Colonic mucosa (tissue), 4 donors: ENCODE results near the gene B4GALNT3. TPM values are rescaled to one million over a fixed set of nuclear protein-coding genes. Genes with fewer than 3 reads are reported as not detected.

ENCODE experiments used
- DNase-seq: peaks from one replicate; pipeline ENCODE4 v3.0.0-alpha.2; 2020
- H3K27ac ChIP-seq: fragments of 200-600 bp; one replicate; pipeline ENCODE4 v1.8.0; 2021
- H3K27me3 ChIP-seq: fragments of 200-600 bp; one replicate; pipeline ENCODE4 v1.8.0; 2021
- H3K36me3 ChIP-seq: fragments of 200-600 bp; one replicate; pipeline ENCODE4 v1.8.0; 2021
- H3K4me1 ChIP-seq: fragments of 200-600 bp; one replicate; pipeline ENCODE4 v1.8.0; 2021; ENCODE audit warnings: mild to moderate bottlenecking
- H3K4me3 ChIP-seq: fragments of 200-600 bp; one replicate; pipeline ENCODE4 v1.8.0; 2021
- H3K9ac ChIP-seq, 2 donors: one replicate each; pipeline ENCODE4 v1.7.0; 2013; ENCODE audit warnings: control low read depth in 2 of 2, low read depth in 2 of 2, low read length in 2 of 2
- H3K9me3 ChIP-seq: fragments of 200-600 bp; one replicate; pipeline ENCODE4 v1.8.0; 2021
- intact Hi-C: fragments of 100-400 bp; cut with DNase I; formaldehyde crosslinking; loops from one replicate; pipeline ENCODE4 v1.14.1; 2022
- total RNA-seq, 2 donors: library from RNA; stranded (reverse); fragmentation: NEBNext Ultra II Directional in 1 of 2; extraction: Animal tissue kit (Norgen Biotek cat#: 25700) in 1 of 2; gene quantifications; one replicate each; pipeline ENCODE4 v1.2.1, GENCODE V29; 2021
- TF ChIP-seq, protein P1 (sequence below): fragments of 200-600 bp; IDR thresholded peaks from one replicate; pipeline ENCODE4 v1.8.0; 2022; ENCODE audit warnings: antibody characterized with exemption, mild to moderate bottlenecking
- donor health status: healthy.
- donor health status: DM: no; HTN: no; CAD: no.
- donor health status: DM: no; HTN: no; CAD: no.

B4GALNT3 gene
- total RNA-seq, 2 donors from 2014 or later, result 73.7 to 84.0 TPM

DNA sequence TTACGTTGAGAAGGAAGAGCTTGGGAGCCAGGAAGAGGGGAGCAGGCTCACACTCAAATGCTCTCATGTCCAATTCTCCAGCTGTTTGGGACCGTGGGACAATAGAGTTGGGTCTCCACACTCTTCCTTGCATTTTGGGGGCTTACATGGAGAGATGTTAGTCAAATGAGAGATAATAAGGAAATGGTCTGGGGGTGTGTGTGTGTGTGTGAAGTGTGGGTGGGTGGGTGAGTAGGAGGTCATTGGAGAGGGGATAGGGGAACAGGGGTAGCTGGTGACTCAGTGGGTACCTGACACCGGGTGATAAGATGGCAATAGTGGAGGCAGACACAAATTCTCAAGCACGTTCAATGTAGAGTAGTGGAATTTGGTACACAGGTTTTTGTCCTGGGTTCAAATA lies 68.0 kb downstream of the B4GALNT3 start:
- TF ChIP-seq, protein P1, sequence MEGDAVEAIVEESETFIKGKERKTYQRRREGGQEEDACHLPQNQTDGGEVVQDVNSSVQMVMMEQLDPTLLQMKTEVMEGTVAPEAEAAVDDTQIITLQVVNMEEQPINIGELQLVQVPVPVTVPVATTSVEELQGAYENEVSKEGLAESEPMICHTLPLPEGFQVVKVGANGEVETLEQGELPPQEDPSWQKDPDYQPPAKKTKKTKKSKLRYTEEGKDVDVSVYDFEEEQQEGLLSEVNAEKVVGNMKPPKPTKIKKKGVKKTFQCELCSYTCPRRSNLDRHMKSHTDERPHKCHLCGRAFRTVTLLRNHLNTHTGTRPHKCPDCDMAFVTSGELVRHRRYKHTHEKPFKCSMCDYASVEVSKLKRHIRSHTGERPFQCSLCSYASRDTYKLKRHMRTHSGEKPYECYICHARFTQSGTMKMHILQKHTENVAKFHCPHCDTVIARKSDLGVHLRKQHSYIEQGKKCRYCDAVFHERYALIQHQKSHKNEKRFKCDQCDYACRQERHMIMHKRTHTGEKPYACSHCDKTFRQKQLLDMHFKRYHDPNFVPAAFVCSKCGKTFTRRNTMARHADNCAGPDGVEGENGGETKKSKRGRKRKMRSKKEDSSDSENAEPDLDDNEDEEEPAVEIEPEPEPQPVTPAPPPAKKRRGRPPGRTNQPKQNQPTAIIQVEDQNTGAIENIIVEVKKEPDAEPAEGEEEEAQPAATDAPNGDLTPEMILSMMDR, result no peak
- no peak for DNase-seq
- no peaks in the 10 kb centered on the region for H3K9me3 ChIP-seq
- intact Hi-C loops, result no loop called here
- H3K36me3 ChIP-seq, result no peaks in the 10 kb centered on the region
- no peak overlapping the region for H3K9ac ChIP-seq
- H3K4me1 ChIP-seq, result no peaks in the 10 kb centered on the region
- H3K4me3 ChIP-seq, result no peak overlapping the region
- H3K27me3 ChIP-seq, result no peaks in the 10 kb centered on the region
- no peak overlapping the region for H3K27ac ChIP-seq

DNA sequence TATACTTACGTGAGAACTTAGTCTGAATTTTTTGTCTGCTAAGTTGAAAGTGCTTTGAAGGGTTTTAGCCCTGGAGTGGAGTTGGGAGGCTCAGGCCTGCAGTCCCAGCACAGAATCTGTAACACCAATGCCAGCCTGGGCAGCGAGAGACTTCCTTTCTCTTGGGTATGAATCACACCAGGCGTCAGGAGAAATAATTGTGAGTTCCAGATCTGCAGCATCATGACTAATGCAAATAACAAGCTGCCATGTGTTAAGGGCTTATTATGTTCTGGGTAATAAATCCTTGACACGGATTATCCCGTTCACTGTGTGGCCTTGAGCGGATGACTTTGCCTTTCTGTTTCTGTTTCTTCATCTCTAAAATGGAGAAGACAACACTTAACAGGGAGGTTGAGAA lies 70.6 kb downstream of the B4GALNT3 start:
- H3K27ac ChIP-seq, result peak overlapping the region; percentile 39

DNA sequence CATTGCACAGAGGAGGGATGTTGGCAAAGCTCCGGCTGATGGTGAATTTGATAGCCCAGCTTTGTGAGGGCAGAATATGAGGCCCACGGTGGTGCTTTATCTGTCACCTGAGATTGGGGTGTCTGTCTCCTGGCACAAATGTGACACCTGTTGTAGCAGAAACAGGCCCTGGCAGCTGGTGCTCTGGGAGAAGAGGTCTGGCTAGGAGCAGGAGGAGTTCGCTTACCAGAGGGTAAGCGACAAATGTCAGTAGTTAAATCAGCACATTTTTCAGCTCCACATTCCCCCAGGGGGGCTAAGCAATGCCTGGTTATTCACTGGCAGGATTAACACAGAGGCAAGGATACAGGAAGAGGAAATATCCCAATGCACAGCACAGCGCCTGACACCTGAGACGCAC lies 71.1 kb downstream of the B4GALNT3 start:
- Histone ChIP-seq H3K9ac (no peak overlapping the region), H3K4me1 (no peaks in the 10 kb centered on the region), H3K4me3 (no peak overlapping the region), H3K36me3 (no peaks in the 10 kb centered on the region), H3K27me3 (no peaks in the 10 kb centered on the region), H3K9me3 (no peaks in the 10 kb centered on the region), H3K27ac (peak overlapping the region; percentile 39)
- DNase-seq, result no peak
- TF ChIP-seq, protein P1, result no peak
- intact Hi-C loops, result no loop called here

More for the DNA sequence above, 70.6 kb downstream of the B4GALNT3 start:
- no peak for DNase-seq
- H3K4me3 ChIP-seq, result no peak overlapping the region
- no peaks in the 10 kb centered on the region for H3K9me3 ChIP-seq
- TF ChIP-seq, protein P1, result no peak
- H3K27me3 ChIP-seq, result no peaks in the 10 kb centered on the region
- no peaks in the 10 kb centered on the region for H3K4me1 ChIP-seq
- H3K36me3 ChIP-seq, result no peaks in the 10 kb centered on the region
- intact Hi-C loops, result no loop called here
- no peak overlapping the region for H3K9ac ChIP-seq

DNA sequence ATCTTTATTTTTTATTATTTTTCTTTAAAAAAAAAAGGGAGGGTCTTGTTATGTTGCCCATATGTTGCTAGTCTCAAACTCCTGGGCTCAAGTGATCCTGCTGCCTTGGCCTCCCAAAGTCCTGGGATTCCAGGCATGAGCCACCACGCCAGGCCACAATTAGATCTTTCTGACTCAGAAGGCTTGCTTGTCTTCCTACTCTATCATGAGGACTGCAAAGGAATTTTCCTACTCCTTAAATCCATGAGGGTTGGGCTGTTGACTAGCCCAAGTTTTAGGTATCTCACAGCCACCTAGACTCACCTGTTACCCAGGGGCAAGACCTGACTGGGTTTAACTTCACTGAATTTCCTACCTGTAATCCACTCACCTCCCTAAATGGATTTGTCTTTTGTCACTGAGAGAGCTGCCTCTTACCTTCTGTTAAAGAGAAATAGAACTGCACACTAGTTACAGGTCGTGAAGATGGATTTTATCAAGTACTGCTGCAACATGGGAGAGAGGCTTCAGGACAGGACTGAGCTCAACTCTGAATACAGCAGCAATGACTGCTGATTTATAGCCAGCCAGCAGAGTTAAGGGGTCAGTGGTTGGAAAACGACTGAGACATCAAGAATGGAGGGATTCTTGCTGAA lies 72.3 kb downstream of the B4GALNT3 start:
- H3K9me3 ChIP-seq, result no peaks in the 10 kb centered on the region
- no peak for DNase-seq
- TF ChIP-seq, protein P1, result no peak
- intact Hi-C loops, result no loop called here
- no peaks in the 10 kb centered on the region for H3K27me3 ChIP-seq
- H3K4me3 ChIP-seq, result no peak overlapping the region
- H3K36me3 ChIP-seq, result no peaks in the 10 kb centered on the region
- H3K4me1 ChIP-seq, result no peaks in the 10 kb centered on the region
- H3K27ac ChIP-seq, result no peak overlapping the region
- no peak overlapping the region for H3K9ac ChIP-seq

DNA sequence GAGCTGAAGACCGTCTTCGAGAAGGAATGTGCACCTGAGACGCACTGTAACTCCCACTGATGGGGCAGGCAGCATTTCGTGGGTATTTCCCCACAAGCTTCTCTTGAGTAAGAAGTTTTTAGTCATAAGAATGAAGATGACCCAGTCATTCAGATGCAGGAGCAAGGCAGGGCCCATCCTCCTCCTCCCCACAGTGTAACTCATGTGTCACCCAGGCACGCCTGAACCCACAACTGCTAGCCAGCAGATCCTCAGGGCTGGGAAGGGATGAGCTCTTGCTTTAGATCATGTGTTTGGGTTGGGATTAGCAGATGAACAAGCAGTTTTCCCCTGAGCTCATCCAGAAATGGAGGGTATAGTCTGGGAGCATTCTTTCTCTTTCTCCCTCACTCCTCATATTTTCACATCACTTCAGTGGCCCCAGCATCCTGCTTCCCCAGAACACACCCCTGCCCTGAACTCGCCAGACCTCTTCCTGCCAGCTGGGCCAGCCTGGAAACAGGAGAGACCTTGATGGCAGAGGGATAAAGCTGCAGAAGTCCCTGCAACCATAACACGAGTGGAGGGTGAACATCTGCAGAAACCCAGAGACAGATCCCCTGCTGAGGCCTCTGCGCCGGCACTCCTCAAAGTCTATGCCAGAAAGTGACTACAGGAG lies 73.3 kb downstream of the B4GALNT3 start:
- Histone ChIP-seq H3K9me3 (no peaks in the 10 kb centered on the region), H3K27ac (no peak overlapping the region), H3K36me3 (no peaks in the 10 kb centered on the region), H3K27me3 (no peaks in the 10 kb centered on the region), H3K4me3 (no peak overlapping the region), H3K9ac (no peak overlapping the region), H3K4me1 (no peaks in the 10 kb centered on the region)
- intact Hi-C loops, result no loop called here
- no peak for DNase-seq
- TF ChIP-seq, protein P1, result no peak
